Measurements from ENCODE around the gene PCBP1. TPM values are rescaled to one million over a fixed set of nuclear protein-coding genes. Genes with fewer than 3 reads are reported as not detected.

The PCBP1 gene
- total RNA-seq, 6 donors from 2014 or later: 126 to 384 (median 236) TPM

- Histone ChIP-seq H3K9me3 (no peaks in the 10 kb centered on the region), H3K4me3 (no peak overlapping the region), H3K36me3 (no peaks in the 10 kb centered on the region), H3K4me1 (peaks cover 14 to 42% (median 20%) of the 10 kb centered on the region in 4 donors), H3K27ac (peak overlapping the region in 3 of 4 donors; percentile 49 to 57 (median 57)), H3K27me3 (no peaks in the 10 kb centered on the region)
- TF ChIP-seq EP300 (IDR thresholded peaks at IDR 0.05) (no peak), POLR2A (IDR thresholded peaks at IDR 0.05) (no peak), POLR2AphosphoS5 (IDR thresholded peaks at IDR 0.05) (no peak)
- TF ChIP-seq, protein P1, sequence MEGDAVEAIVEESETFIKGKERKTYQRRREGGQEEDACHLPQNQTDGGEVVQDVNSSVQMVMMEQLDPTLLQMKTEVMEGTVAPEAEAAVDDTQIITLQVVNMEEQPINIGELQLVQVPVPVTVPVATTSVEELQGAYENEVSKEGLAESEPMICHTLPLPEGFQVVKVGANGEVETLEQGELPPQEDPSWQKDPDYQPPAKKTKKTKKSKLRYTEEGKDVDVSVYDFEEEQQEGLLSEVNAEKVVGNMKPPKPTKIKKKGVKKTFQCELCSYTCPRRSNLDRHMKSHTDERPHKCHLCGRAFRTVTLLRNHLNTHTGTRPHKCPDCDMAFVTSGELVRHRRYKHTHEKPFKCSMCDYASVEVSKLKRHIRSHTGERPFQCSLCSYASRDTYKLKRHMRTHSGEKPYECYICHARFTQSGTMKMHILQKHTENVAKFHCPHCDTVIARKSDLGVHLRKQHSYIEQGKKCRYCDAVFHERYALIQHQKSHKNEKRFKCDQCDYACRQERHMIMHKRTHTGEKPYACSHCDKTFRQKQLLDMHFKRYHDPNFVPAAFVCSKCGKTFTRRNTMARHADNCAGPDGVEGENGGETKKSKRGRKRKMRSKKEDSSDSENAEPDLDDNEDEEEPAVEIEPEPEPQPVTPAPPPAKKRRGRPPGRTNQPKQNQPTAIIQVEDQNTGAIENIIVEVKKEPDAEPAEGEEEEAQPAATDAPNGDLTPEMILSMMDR (IDR thresholded peaks at IDR 0.05): no peak
- no peak for ATAC-seq (ENCODE audit: low FRiP score in 2 of 2)
- no peak for DNase-seq
- 64 to 78% methylated on average over 6 of the region's 6 CpGs for whole genome bisulfite sequencing, 2 donors
Observed at GRCh38 chr2:70121627-70122372, 34.5 kb downstream of the PCBP1 start.

- H3K4me3 ChIP-seq: no peak overlapping the region
- ATAC-seq (ENCODE audit: low FRiP score in 2 of 2) (no peak), DNase-seq (no peak)
- no peaks in the 10 kb centered on the region for H3K9me3 ChIP-seq
- no peaks in the 10 kb centered on the region for H3K27me3 ChIP-seq
- H3K36me3 ChIP-seq: no peaks in the 10 kb centered on the region
- peaks cover 17 to 42% (median 23%) of the 10 kb centered on the region in 4 donors for H3K4me1 ChIP-seq
- peak overlapping the region in 2 of 4 donors; percentile 98 to 99 for H3K27ac ChIP-seq
- TF ChIP-seq POLR2A (IDR thresholded peaks at IDR 0.05) (no peak), POLR2AphosphoS5 (IDR thresholded peaks at IDR 0.05) (no peak), EP300 (IDR thresholded peaks at IDR 0.05) (no peak)
- TF ChIP-seq, protein P1 (IDR thresholded peaks at IDR 0.05): no peak
- WGBS, 2 donors: 93 to 96% methylated on average over 4 of the region's 4 CpGs
Observed at GRCh38 chr2:70122470-70122869, 35.2 kb downstream of the PCBP1 start.

GRCh38 chr2:70123051-70123828, 36.0 kb downstream of the PCBP1 start:
- Histone ChIP-seq H3K36me3 (no peaks in the 10 kb centered on the region), H3K27me3 (no peaks in the 10 kb centered on the region), H3K9me3 (no peaks in the 10 kb centered on the region), H3K27ac (peak overlapping the region; percentile 91 to 99 (median 98)), H3K4me3 (peak overlapping the region in 3 of 4 donors; percentile 47 to 55 (median 50)), H3K4me1 (peaks cover 19 to 39% (median 26%) of the 10 kb centered on the region in 4 donors)
- ATAC-seq (ENCODE audit: low FRiP score in 2 of 2) (peak; percentile 35 to 78), DNase-seq (no peak)
- TF ChIP-seq EP300 (IDR thresholded peaks at IDR 0.05) (no peak), POLR2AphosphoS5 (IDR thresholded peaks at IDR 0.05) (peak in 1 of 2 donors; percentile 4), POLR2A (IDR thresholded peaks at IDR 0.05) (peak in 1 of 4 donors; percentile 25)
- TF ChIP-seq, protein P1 (IDR thresholded peaks at IDR 0.05): no peak
- WGBS, 2 donors: 72 to 77% methylated on average over 20 of the region's 20 CpGs

DNA sequence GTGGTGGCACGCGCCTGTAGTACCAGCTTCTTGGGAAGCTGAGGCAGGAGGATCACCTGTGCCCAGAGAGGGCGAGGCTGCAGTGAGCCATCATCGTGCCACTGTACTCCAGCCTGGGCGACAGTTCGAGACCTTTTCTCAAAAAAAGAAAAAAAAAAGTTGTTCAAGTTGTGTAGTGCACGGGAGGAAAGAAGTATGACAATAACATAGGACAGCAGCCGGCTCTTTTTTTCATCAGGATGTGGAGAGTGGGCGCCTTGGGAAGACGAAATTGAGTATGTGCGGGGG, 36.5 kb downstream of the PCBP1 start:
- H3K9me3 ChIP-seq: no peaks in the 10 kb centered on the region
- peak overlapping the region in 3 of 4 donors; percentile 47 to 55 (median 50) for H3K4me3 ChIP-seq
- no peak for ATAC-seq (ENCODE audit: low FRiP score in 2 of 2)
- peak overlapping the region; percentile 91 to 99 (median 98) for H3K27ac ChIP-seq
- no peaks in the 10 kb centered on the region for H3K36me3 ChIP-seq
- no peaks in the 10 kb centered on the region for H3K27me3 ChIP-seq
- TF ChIP-seq, protein P1 (IDR thresholded peaks at IDR 0.05): no peak
- no peak for TF ChIP-seq POLR2A (IDR thresholded peaks at IDR 0.05)
- no peak for TF ChIP-seq EP300 (IDR thresholded peaks at IDR 0.05)
- no peak for TF ChIP-seq POLR2AphosphoS5 (IDR thresholded peaks at IDR 0.05)
- 21 to 23% methylated on average over 11 of the region's 11 CpGs for WGBS, 2 donors
- DNase-seq: no peak
- peaks cover 19 to 36% (median 26%) of the 10 kb centered on the region in 4 donors for H3K4me1 ChIP-seq

All from upper lobe of left lung (tissue), 6 donors.